Measurements from ENCODE around the gene SCGB1D1.

Gene SCGB1D1

GRCh38 chr11:62150887-62151736 lies 38.9 kb upstream of the SCGB1D1 start:
- intact Hi-C loops (cut with micrococcal nuclease) = no loop called here
- no peak overlapping the region for H3K27ac Mint-ChIP-seq
- no peak overlapping the region for H3K4me3 Mint-ChIP-seq
- peaks cover 72% of the 10 kb centered on the region for H3K36me3 Mint-ChIP-seq (ENCODE audit: low read depth)
- H3K9me3 Mint-ChIP-seq = no peaks in the 10 kb centered on the region
- H3K27me3 Mint-ChIP-seq = no peaks in the 10 kb centered on the region
- H3K4me1 Mint-ChIP-seq (ENCODE audit: low read depth) = peaks cover 18% of the 10 kb centered on the region

- H3K4me3 Mint-ChIP-seq = no peak overlapping the region
- H3K4me1 Mint-ChIP-seq (ENCODE audit: low read depth) = peaks cover 18% of the 10 kb centered on the region
- no peak overlapping the region for H3K27ac Mint-ChIP-seq
- no peaks in the 10 kb centered on the region for H3K27me3 Mint-ChIP-seq
- intact Hi-C loops (cut with micrococcal nuclease) = no loop called here
- no peaks in the 10 kb centered on the region for H3K9me3 Mint-ChIP-seq
- peaks cover 66% of the 10 kb centered on the region for H3K36me3 Mint-ChIP-seq (ENCODE audit: low read depth)
Observed at GRCh38 chr11:62151737-62152102, 38.3 kb upstream of the SCGB1D1 start.

- Mint-ChIP-seq H3K4me3 (no peak overlapping the region), H3K9me3 (no peaks in the 10 kb centered on the region), H3K36me3 (ENCODE audit: low read depth) (peaks cover 58% of the 10 kb centered on the region), H3K27ac (no peak overlapping the region), H3K4me1 (ENCODE audit: low read depth) (peaks cover 18% of the 10 kb centered on the region), H3K27me3 (no peaks in the 10 kb centered on the region)
- intact Hi-C loops (cut with micrococcal nuclease) = no loop called here
Observed at GRCh38 chr11:62152245-62153086, 37.5 kb upstream of the SCGB1D1 start.

GRCh38 chr11:62153087-62153395 lies 37.0 kb upstream of the SCGB1D1 start:
- intact Hi-C loops (cut with micrococcal nuclease) = no loop called here
- Mint-ChIP-seq H3K36me3 (ENCODE audit: low read depth) (peaks cover 53% of the 10 kb centered on the region), H3K27me3 (peaks cover 1% of the 10 kb centered on the region), H3K27ac (no peak overlapping the region), H3K9me3 (no peaks in the 10 kb centered on the region), H3K4me1 (ENCODE audit: low read depth) (peaks cover 18% of the 10 kb centered on the region), H3K4me3 (no peak overlapping the region)

GRCh38 chr11:62153617-62154016 lies 36.4 kb upstream of the SCGB1D1 start:
- no peak overlapping the region for H3K27ac Mint-ChIP-seq
- H3K4me1 Mint-ChIP-seq (ENCODE audit: low read depth) = peaks cover 18% of the 10 kb centered on the region
- no peak overlapping the region for H3K4me3 Mint-ChIP-seq
- H3K36me3 Mint-ChIP-seq (ENCODE audit: low read depth) = peaks cover 47% of the 10 kb centered on the region
- intact Hi-C loops (cut with micrococcal nuclease) = no loop called here
- no peaks in the 10 kb centered on the region for H3K9me3 Mint-ChIP-seq
- peaks cover 5% of the 10 kb centered on the region for H3K27me3 Mint-ChIP-seq

GRCh38 chr11:62157603-62158002 lies 32.4 kb upstream of the SCGB1D1 start:
- peaks cover 14% of the 10 kb centered on the region for H3K4me1 Mint-ChIP-seq (ENCODE audit: low read depth)
- peaks cover 10% of the 10 kb centered on the region for H3K27me3 Mint-ChIP-seq
- H3K27ac Mint-ChIP-seq = no peak overlapping the region
- H3K4me3 Mint-ChIP-seq = no peak overlapping the region
- peaks cover 7% of the 10 kb centered on the region for H3K36me3 Mint-ChIP-seq (ENCODE audit: low read depth)
- intact Hi-C loops (cut with micrococcal nuclease) = no loop called here
- H3K9me3 Mint-ChIP-seq = no peaks in the 10 kb centered on the region

- Mint-ChIP-seq H3K27ac (no peak overlapping the region), H3K4me3 (no peak overlapping the region), H3K9me3 (no peaks in the 10 kb centered on the region), H3K4me1 (ENCODE audit: low read depth) (peaks cover 9% of the 10 kb centered on the region), H3K27me3 (peaks cover 18% of the 10 kb centered on the region), H3K36me3 (ENCODE audit: low read depth) (no peaks in the 10 kb centered on the region)
- intact Hi-C loops (cut with micrococcal nuclease) = no loop called here
Observed at GRCh38 chr11:62166371-62166770, 23.6 kb upstream of the SCGB1D1 start.

- Mint-ChIP-seq H3K36me3 (ENCODE audit: low read depth) (no peaks in the 10 kb centered on the region), H3K4me1 (ENCODE audit: low read depth) (peaks cover 6% of the 10 kb centered on the region), H3K27me3 (peaks cover 33% of the 10 kb centered on the region), H3K27ac (no peak overlapping the region), H3K9me3 (no peaks in the 10 kb centered on the region), H3K4me3 (no peak overlapping the region)
- intact Hi-C loops (cut with micrococcal nuclease) = no loop called here
Observed at GRCh38 chr11:62169448-62169847, 20.6 kb upstream of the SCGB1D1 start.

- H3K4me1 Mint-ChIP-seq (ENCODE audit: low read depth) = peaks cover 6% of the 10 kb centered on the region
- H3K36me3 Mint-ChIP-seq (ENCODE audit: low read depth) = no peaks in the 10 kb centered on the region
- H3K9me3 Mint-ChIP-seq = no peaks in the 10 kb centered on the region
- H3K27ac Mint-ChIP-seq = no peak overlapping the region
- intact Hi-C loops (cut with micrococcal nuclease) = no loop called here
- peaks cover 34% of the 10 kb centered on the region for H3K27me3 Mint-ChIP-seq
- no peak overlapping the region for H3K4me3 Mint-ChIP-seq
Observed at GRCh38 chr11:62169935-62170334, 20.1 kb upstream of the SCGB1D1 start.

- H3K4me1 Mint-ChIP-seq (ENCODE audit: low read depth) = peaks cover 6% of the 10 kb centered on the region
- intact Hi-C loops (cut with micrococcal nuclease) = no loop called here
- no peak overlapping the region for H3K27ac Mint-ChIP-seq
- peaks cover 36% of the 10 kb centered on the region for H3K27me3 Mint-ChIP-seq
- H3K4me3 Mint-ChIP-seq = no peak overlapping the region
- H3K9me3 Mint-ChIP-seq = no peaks in the 10 kb centered on the region
- no peaks in the 10 kb centered on the region for H3K36me3 Mint-ChIP-seq (ENCODE audit: low read depth)
Observed at GRCh38 chr11:62171261-62171723, 18.7 kb upstream of the SCGB1D1 start.

GRCh38 chr11:62172294-62172693 lies 17.7 kb upstream of the SCGB1D1 start:
- H3K27me3 Mint-ChIP-seq = peaks cover 36% of the 10 kb centered on the region
- no peaks in the 10 kb centered on the region for H3K9me3 Mint-ChIP-seq
- H3K4me3 Mint-ChIP-seq = no peak overlapping the region
- intact Hi-C loops (cut with micrococcal nuclease) = no loop called here
- no peak overlapping the region for H3K27ac Mint-ChIP-seq
- H3K36me3 Mint-ChIP-seq (ENCODE audit: low read depth) = no peaks in the 10 kb centered on the region
- peaks cover 6% of the 10 kb centered on the region for H3K4me1 Mint-ChIP-seq (ENCODE audit: low read depth)

- H3K27ac Mint-ChIP-seq = no peak overlapping the region
- intact Hi-C loops (cut with micrococcal nuclease) = no loop called here
- H3K27me3 Mint-ChIP-seq = peaks cover 28% of the 10 kb centered on the region
- no peaks in the 10 kb centered on the region for H3K4me1 Mint-ChIP-seq (ENCODE audit: low read depth)
- H3K9me3 Mint-ChIP-seq = no peaks in the 10 kb centered on the region
- no peak overlapping the region for H3K4me3 Mint-ChIP-seq
- no peaks in the 10 kb centered on the region for H3K36me3 Mint-ChIP-seq (ENCODE audit: low read depth)
Observed at GRCh38 chr11:62176766-62177165, 13.2 kb upstream of the SCGB1D1 start.

GRCh38 chr11:62179995-62180394 lies 10.0 kb upstream of the SCGB1D1 start:
- Mint-ChIP-seq H3K36me3 (ENCODE audit: low read depth) (no peaks in the 10 kb centered on the region), H3K4me1 (ENCODE audit: low read depth) (no peaks in the 10 kb centered on the region), H3K4me3 (no peak overlapping the region), H3K27ac (no peak overlapping the region), H3K9me3 (no peaks in the 10 kb centered on the region), H3K27me3 (peaks cover 8% of the 10 kb centered on the region)
- intact Hi-C loops (cut with micrococcal nuclease) = no loop called here

- intact Hi-C loops (cut with micrococcal nuclease) = no loop called here
- peaks cover 10% of the 10 kb centered on the region for H3K27me3 Mint-ChIP-seq
- H3K9me3 Mint-ChIP-seq = no peaks in the 10 kb centered on the region
- H3K27ac Mint-ChIP-seq = no peak overlapping the region
- H3K36me3 Mint-ChIP-seq (ENCODE audit: low read depth) = no peaks in the 10 kb centered on the region
- H3K4me1 Mint-ChIP-seq (ENCODE audit: low read depth) = no peaks in the 10 kb centered on the region
- H3K4me3 Mint-ChIP-seq = no peak overlapping the region
Observed at GRCh38 chr11:62181097-62181496, 8.9 kb upstream of the SCGB1D1 start.
